ENCODE data around the gene NDUFAF5.

Gene NDUFAF5

GRCh38 chr20:13821876-13822275 is 37.0 kb downstream of the NDUFAF5 start:
- H3K4me3 Mint-ChIP-seq = no peak overlapping the region
- no peak overlapping the region for H3K27ac Mint-ChIP-seq
- H3K4me1 Mint-ChIP-seq (ENCODE audit: low read depth) = no peaks in the 10 kb centered on the region
- no peak for DNase-seq (ENCODE audit: low spot score)
- no peaks in the 10 kb centered on the region for H3K9me3 Mint-ChIP-seq
- H3K36me3 Mint-ChIP-seq (ENCODE audit: low read depth) = peaks cover 11% of the 10 kb centered on the region
- no peaks in the 10 kb centered on the region for H3K27me3 Mint-ChIP-seq (ENCODE audit: low read depth)

GRCh38 chr20:13822459-13822858 is 37.6 kb downstream of the NDUFAF5 start:
- DNase-seq (ENCODE audit: low spot score) = no peak
- no peaks in the 10 kb centered on the region for H3K4me1 Mint-ChIP-seq (ENCODE audit: low read depth)
- no peak overlapping the region for H3K4me3 Mint-ChIP-seq
- H3K36me3 Mint-ChIP-seq (ENCODE audit: low read depth) = peaks cover 9% of the 10 kb centered on the region
- H3K27ac Mint-ChIP-seq = no peak overlapping the region
- H3K27me3 Mint-ChIP-seq (ENCODE audit: low read depth) = no peaks in the 10 kb centered on the region
- H3K9me3 Mint-ChIP-seq = no peaks in the 10 kb centered on the region

GRCh38 chr20:13824459-13824858 is 39.6 kb downstream of the NDUFAF5 start:
- no peak for DNase-seq (ENCODE audit: low spot score)
- Mint-ChIP-seq H3K4me3 (no peak overlapping the region), H3K27ac (no peak overlapping the region), H3K27me3 (ENCODE audit: low read depth) (peaks cover 2% of the 10 kb centered on the region), H3K36me3 (ENCODE audit: low read depth) (peaks cover 3% of the 10 kb centered on the region), H3K4me1 (ENCODE audit: low read depth) (no peaks in the 10 kb centered on the region), H3K9me3 (no peaks in the 10 kb centered on the region)

- Mint-ChIP-seq H3K4me1 (ENCODE audit: low read depth) (no peaks in the 10 kb centered on the region), H3K9me3 (no peaks in the 10 kb centered on the region), H3K36me3 (ENCODE audit: low read depth) (no peaks in the 10 kb centered on the region), H3K27me3 (ENCODE audit: low read depth) (peaks cover 5% of the 10 kb centered on the region), H3K4me3 (no peak overlapping the region), H3K27ac (peak overlapping the region; percentile 10)
- DNase-seq (ENCODE audit: low spot score) = no peak
These were observed 40.6 kb downstream of the NDUFAF5 start for GRCh38 chr20:13825465-13825864.

GRCh38 chr20:13831476-13831875 is 46.6 kb downstream of the NDUFAF5 start:
- DNase-seq (ENCODE audit: low spot score) = no peak
- Mint-ChIP-seq H3K9me3 (no peaks in the 10 kb centered on the region), H3K4me3 (no peak overlapping the region), H3K27ac (no peak overlapping the region), H3K27me3 (ENCODE audit: low read depth) (peaks cover 11% of the 10 kb centered on the region), H3K36me3 (ENCODE audit: low read depth) (no peaks in the 10 kb centered on the region), H3K4me1 (ENCODE audit: low read depth) (no peaks in the 10 kb centered on the region)

- Mint-ChIP-seq H3K27ac (no peak overlapping the region), H3K27me3 (ENCODE audit: low read depth) (no peaks in the 10 kb centered on the region), H3K4me3 (no peak overlapping the region), H3K9me3 (no peaks in the 10 kb centered on the region), H3K4me1 (ENCODE audit: low read depth) (no peaks in the 10 kb centered on the region), H3K36me3 (ENCODE audit: low read depth) (no peaks in the 10 kb centered on the region)
- DNase-seq (ENCODE audit: low spot score) = no peak
These were observed 53.8 kb downstream of the NDUFAF5 start for GRCh38 chr20:13838664-13839063.

GRCh38 chr20:13839421-13840092 is 54.7 kb downstream of the NDUFAF5 start:
- DNase-seq (ENCODE audit: low spot score) = no peak
- Mint-ChIP-seq H3K4me3 (no peak overlapping the region), H3K4me1 (ENCODE audit: low read depth) (no peaks in the 10 kb centered on the region), H3K36me3 (ENCODE audit: low read depth) (no peaks in the 10 kb centered on the region), H3K9me3 (no peaks in the 10 kb centered on the region), H3K27ac (no peak overlapping the region), H3K27me3 (ENCODE audit: low read depth) (no peaks in the 10 kb centered on the region)

- no peak for DNase-seq (ENCODE audit: low spot score)
- no peaks in the 10 kb centered on the region for H3K27me3 Mint-ChIP-seq (ENCODE audit: low read depth)
These were observed 55.3 kb downstream of the NDUFAF5 start for GRCh38 chr20:13840093-13840465.

GRCh38 chr20:13841206-13841605 is 56.4 kb downstream of the NDUFAF5 start:
- Mint-ChIP-seq H3K4me3 (no peak overlapping the region), H3K27ac (no peak overlapping the region), H3K27me3 (ENCODE audit: low read depth) (no peaks in the 10 kb centered on the region), H3K4me1 (ENCODE audit: low read depth) (no peaks in the 10 kb centered on the region), H3K36me3 (ENCODE audit: low read depth) (no peaks in the 10 kb centered on the region), H3K9me3 (no peaks in the 10 kb centered on the region)
- DNase-seq (ENCODE audit: low spot score) = no peak

More at GRCh38 chr20:13840093-13840465, 55.3 kb downstream of the NDUFAF5 start:
- H3K9me3 Mint-ChIP-seq = no peaks in the 10 kb centered on the region
- no peaks in the 10 kb centered on the region for H3K4me1 Mint-ChIP-seq (ENCODE audit: low read depth)
- no peak overlapping the region for H3K27ac Mint-ChIP-seq
- no peaks in the 10 kb centered on the region for H3K36me3 Mint-ChIP-seq (ENCODE audit: low read depth)
- H3K4me3 Mint-ChIP-seq = no peak overlapping the region

GRCh38 chr20:13844296-13844695 is 59.5 kb downstream of the NDUFAF5 start:
- Mint-ChIP-seq H3K9me3 (no peaks in the 10 kb centered on the region), H3K4me1 (ENCODE audit: low read depth) (no peaks in the 10 kb centered on the region), H3K4me3 (no peak overlapping the region), H3K27ac (no peak overlapping the region), H3K27me3 (ENCODE audit: low read depth) (no peaks in the 10 kb centered on the region), H3K36me3 (ENCODE audit: low read depth) (no peaks in the 10 kb centered on the region)
- DNase-seq (ENCODE audit: low spot score) = no peak

- Mint-ChIP-seq H3K4me1 (ENCODE audit: low read depth) (no peaks in the 10 kb centered on the region), H3K27me3 (ENCODE audit: low read depth) (no peaks in the 10 kb centered on the region), H3K27ac (no peak overlapping the region), H3K36me3 (ENCODE audit: low read depth) (no peaks in the 10 kb centered on the region), H3K4me3 (no peak overlapping the region), H3K9me3 (no peaks in the 10 kb centered on the region)
- no peak for DNase-seq (ENCODE audit: low spot score)
These were observed 66.5 kb downstream of the NDUFAF5 start for GRCh38 chr20:13851279-13851678.

GRCh38 chr20:13852306-13852705 is 67.5 kb downstream of the NDUFAF5 start:
- DNase-seq (ENCODE audit: low spot score) = no peak
- H3K9me3 Mint-ChIP-seq = no peaks in the 10 kb centered on the region

GRCh38 chr20:13855613-13856012 is 70.8 kb downstream of the NDUFAF5 start:
- no peaks in the 10 kb centered on the region for H3K27me3 Mint-ChIP-seq (ENCODE audit: low read depth)
- H3K4me1 Mint-ChIP-seq (ENCODE audit: low read depth) = no peaks in the 10 kb centered on the region
- H3K36me3 Mint-ChIP-seq (ENCODE audit: low read depth) = no peaks in the 10 kb centered on the region
- H3K4me3 Mint-ChIP-seq = no peak overlapping the region
- no peaks in the 10 kb centered on the region for H3K9me3 Mint-ChIP-seq
- DNase-seq (ENCODE audit: low spot score) = no peak
- no peak overlapping the region for H3K27ac Mint-ChIP-seq

More at GRCh38 chr20:13852306-13852705, 67.5 kb downstream of the NDUFAF5 start:
- H3K27me3 Mint-ChIP-seq (ENCODE audit: low read depth) = no peaks in the 10 kb centered on the region
- no peaks in the 10 kb centered on the region for H3K36me3 Mint-ChIP-seq (ENCODE audit: low read depth)
- H3K27ac Mint-ChIP-seq = no peak overlapping the region
- no peak overlapping the region for H3K4me3 Mint-ChIP-seq
- no peaks in the 10 kb centered on the region for H3K4me1 Mint-ChIP-seq (ENCODE audit: low read depth)

GRCh38 chr20:13856354-13856753 is 71.5 kb downstream of the NDUFAF5 start:
- Mint-ChIP-seq H3K9me3 (no peaks in the 10 kb centered on the region), H3K27ac (no peak overlapping the region), H3K4me1 (ENCODE audit: low read depth) (no peaks in the 10 kb centered on the region), H3K27me3 (ENCODE audit: low read depth) (no peaks in the 10 kb centered on the region), H3K36me3 (ENCODE audit: low read depth) (no peaks in the 10 kb centered on the region), H3K4me3 (no peak overlapping the region)
- DNase-seq (ENCODE audit: low spot score) = no peak

- no peak for DNase-seq (ENCODE audit: low spot score)
- Mint-ChIP-seq H3K27ac (no peak overlapping the region), H3K36me3 (ENCODE audit: low read depth) (no peaks in the 10 kb centered on the region), H3K27me3 (ENCODE audit: low read depth) (no peaks in the 10 kb centered on the region), H3K9me3 (no peaks in the 10 kb centered on the region), H3K4me3 (no peak overlapping the region), H3K4me1 (ENCODE audit: low read depth) (no peaks in the 10 kb centered on the region)
These were observed 72.5 kb downstream of the NDUFAF5 start for GRCh38 chr20:13857304-13857703.

Measured in T-helper 2 cell treated with Interferon-gamma antibody and Interleukin-4, amounts not matched to agents 5 μg/mL and 100 μg/mL, for 36 hours (primary cell).